ENCODE measurements around the gene CTNNA1.
"Not testable (repeated sequence)": the region's sequence is repeated elsewhere in the genome, so short reads cannot be mapped to it uniquely, and the experiment has no call there.

The CTNNA1 gene

GRCh38 chr5:138752951-138753793 lies at the start of gene CTNNA1:
Gene CTNNA1, plus strand, starts transcription at chr5:138753425. Its CDS starts 28,500 bp downstream, at chr5:138781925.
- DNase-seq (ENCODE audit: extremely low read depth, insufficient read length) = peak; percentile 72
- TF ChIP-seq CTCF (IDR thresholded peaks at IDR 0.05; ENCODE audit: insufficient read depth, low read length, poor library complexity, severe bottlenecking) = no peak

GRCh38 chr5:138703777-138704176 lies 49.4 kb upstream of the CTNNA1 start:
- not testable (repeated sequence) for H3K4me3 ChIP-seq (replicated peaks; ENCODE audit: low read depth, low read length); DNase-seq (ENCODE audit: extremely low read depth, insufficient read length); H3K36me3 ChIP-seq (ENCODE audit: control insufficient read depth, insufficient read depth, low read length); H3K27me3 ChIP-seq (replicated peaks; ENCODE audit: control insufficient read depth, insufficient read depth, low read length)

More at GRCh38 chr5:138752951-138753793, at the start of gene CTNNA1:
- Histone ChIP-seq H3K36me3 (ENCODE audit: control insufficient read depth, insufficient read depth, low read length) (no peaks in the 10 kb centered on the region), H3K27me3 (replicated peaks; ENCODE audit: control insufficient read depth, insufficient read depth, low read length) (no peaks in the 10 kb centered on the region), H3K4me3 (replicated peaks; ENCODE audit: low read depth, low read length) (peak within 1 kb of the TSS; percentile 86)

- TF ChIP-seq CTCF (IDR thresholded peaks at IDR 0.05; ENCODE audit: insufficient read depth, low read length, poor library complexity, severe bottlenecking) = no peak
- DNase-seq (ENCODE audit: extremely low read depth, insufficient read length) = no peak
- H3K27me3 ChIP-seq (replicated peaks; ENCODE audit: control insufficient read depth, insufficient read depth, low read length) = peaks cover 3% of the 10 kb centered on the region; the same call in 1 of the 2 replicates
- H3K36me3 ChIP-seq (ENCODE audit: control insufficient read depth, insufficient read depth, low read length) = no peaks in the 10 kb centered on the region
- H3K4me3 ChIP-seq (replicated peaks; ENCODE audit: low read depth, low read length) = no peak overlapping the region
These were observed 48.2 kb upstream of the CTNNA1 start for GRCh38 chr5:138705007-138705406.

GRCh38 chr5:138705567-138705966 lies 47.7 kb upstream of the CTNNA1 start:
- no peak for TF ChIP-seq CTCF (IDR thresholded peaks at IDR 0.05; ENCODE audit: insufficient read depth, low read length, poor library complexity, severe bottlenecking)
- H3K4me3 ChIP-seq (replicated peaks; ENCODE audit: low read depth, low read length) = no peak overlapping the region
- DNase-seq (ENCODE audit: extremely low read depth, insufficient read length) = no peak
- H3K36me3 ChIP-seq (ENCODE audit: control insufficient read depth, insufficient read depth, low read length) = no peaks in the 10 kb centered on the region
- H3K27me3 ChIP-seq (replicated peaks; ENCODE audit: control insufficient read depth, insufficient read depth, low read length) = peaks cover 3% of the 10 kb centered on the region; the same call in 1 of the 2 replicates

- no peak for DNase-seq (ENCODE audit: extremely low read depth, insufficient read length)
- no peaks in the 10 kb centered on the region for H3K36me3 ChIP-seq (ENCODE audit: control insufficient read depth, insufficient read depth, low read length)
- TF ChIP-seq CTCF (IDR thresholded peaks at IDR 0.05; ENCODE audit: insufficient read depth, low read length, poor library complexity, severe bottlenecking) = no peak
- peaks cover 3% of the 10 kb centered on the region; the same call in 1 of the 2 replicates for H3K27me3 ChIP-seq (replicated peaks; ENCODE audit: control insufficient read depth, insufficient read depth, low read length)
- H3K4me3 ChIP-seq (replicated peaks; ENCODE audit: low read depth, low read length) = no peak overlapping the region
These were observed 46.4 kb upstream of the CTNNA1 start for GRCh38 chr5:138706655-138707480.

- no peaks in the 10 kb centered on the region for H3K36me3 ChIP-seq (ENCODE audit: control insufficient read depth, insufficient read depth, low read length)
- DNase-seq (ENCODE audit: extremely low read depth, insufficient read length) = no peak
- TF ChIP-seq CTCF (IDR thresholded peaks at IDR 0.05; ENCODE audit: insufficient read depth, low read length, poor library complexity, severe bottlenecking) = no peak
- no peak overlapping the region for H3K4me3 ChIP-seq (replicated peaks; ENCODE audit: low read depth, low read length)
- H3K27me3 ChIP-seq (replicated peaks; ENCODE audit: control insufficient read depth, insufficient read depth, low read length) = peaks cover 2% of the 10 kb centered on the region; the same call in 1 of the 2 replicates
These were observed 44.4 kb upstream of the CTNNA1 start for GRCh38 chr5:138708791-138709190.

Data from GM06990 (cell line).